Astrocyte (in vitro differentiated cells and primary cell): ENCODE data around the gene DOCK2. TPM values are rescaled to one million over a fixed set of nuclear protein-coding genes. Genes with fewer than 3 reads are reported as not detected.

Source experiments
- DNase-seq: peaks from one replicate; pipeline ENCODE4 v3.0.0-alpha.2; 2010; ENCODE audit warnings: low read depth
- FAIRE-seq: peaks from 2 replicates; lab custom pipeline; 2011; peaks lifted over from hg19 to GRCh38; lab: Jason Lieb, UNC
- H2AFZ ChIP-seq: 2 replicates; pipeline ENCODE4 v1.6.0; 2012; ENCODE audit warnings: low read depth, low read length, inconsistent platforms
- H3K27ac ChIP-seq: 2 replicates; pipeline ENCODE4 v1.5.1; 2011; ENCODE audit warnings: low read depth, low read length, inconsistent platforms
- H3K27me3 ChIP-seq: 2 replicates; pipeline ENCODE4 v1.6.0; 2011; ENCODE audit warnings: low read length, inconsistent platforms; ENCODE audit not compliant: insufficient read depth
- H3K36me3 ChIP-seq: 2 replicates; pipeline ENCODE4 v1.5.1; 2011; ENCODE audit warnings: low read length, inconsistent platforms; ENCODE audit not compliant: insufficient read depth
- H3K4me1 ChIP-seq: 2 replicates; pipeline ENCODE4 v1.5.1; 2011; ENCODE audit warnings: low read length, inconsistent platforms; ENCODE audit not compliant: insufficient read depth
- H3K4me2 ChIP-seq: 2 replicates; pipeline ENCODE4 v1.6.0; 2012; ENCODE audit warnings: low read length, inconsistent platforms
- H3K4me3 ChIP-seq: 2 replicates; pipeline ENCODE4 v1.5.1; 2011; ENCODE audit warnings: low read depth, mild to moderate bottlenecking, low read length, inconsistent platforms; ENCODE audit not compliant: insufficient read depth
- H3K79me2 ChIP-seq: 2 replicates; pipeline ENCODE4 v1.6.0; 2012; ENCODE audit warnings: mild to moderate bottlenecking, low read length, inconsistent platforms; ENCODE audit not compliant: insufficient read depth
- H3K9ac ChIP-seq: 2 replicates; pipeline ENCODE4 v1.6.0; 2012; ENCODE audit warnings: mild to moderate bottlenecking, low read length, inconsistent platforms
- H3K9me3 ChIP-seq: 2 replicates; pipeline ENCODE4 v1.5.1; 2012; ENCODE audit warnings: low read depth, mild to moderate bottlenecking, low read length, inconsistent platforms; ENCODE audit not compliant: insufficient read depth
- H4K20me1 ChIP-seq: 2 replicates; pipeline ENCODE4 v1.6.0; 2012; ENCODE audit warnings: low read length, inconsistent platforms; ENCODE audit not compliant: insufficient read depth
- H3K27ac Mint-ChIP-seq: one replicate; pipeline ENCODE4 v1.8.0; 2021; ENCODE audit warnings: mild to moderate bottlenecking, mixed read lengths; ENCODE audit not compliant: unreplicated experiment
- H3K27me3 Mint-ChIP-seq: one replicate; pipeline ENCODE4 v1.8.0; 2021; ENCODE audit warnings: low read depth, mixed read lengths; ENCODE audit not compliant: unreplicated experiment
- H3K36me3 Mint-ChIP-seq: one replicate; pipeline ENCODE4 v1.8.0; 2021; ENCODE audit warnings: low read depth, mixed read lengths; ENCODE audit not compliant: unreplicated experiment
- H3K4me1 Mint-ChIP-seq: one replicate; pipeline ENCODE4 v1.8.0; 2021; ENCODE audit warnings: low read depth, mixed read lengths; ENCODE audit not compliant: unreplicated experiment
- H3K4me3 Mint-ChIP-seq: one replicate; pipeline ENCODE4 v1.8.0; 2021; ENCODE audit warnings: mild to moderate bottlenecking, moderate library complexity, mixed read lengths; ENCODE audit not compliant: unreplicated experiment
- H3K9me3 Mint-ChIP-seq: one replicate; pipeline ENCODE4 v1.8.0; 2021; ENCODE audit warnings: mild to moderate bottlenecking, mixed read lengths; ENCODE audit not compliant: unreplicated experiment
- EZH2 ChIP-seq: IDR thresholded peaks from 2 replicates; pipeline ENCODE4 v1.6.1; 2012; ENCODE audit warnings: mild to moderate bottlenecking, low read length, inconsistent platforms; ENCODE audit not compliant: insufficient read depth
- total RNA-seq: library from RNA; stranded (reverse); gene quantifications from 2 replicates; pipeline ENCODE4 v1.2.1, GENCODE V29; 2021
- TF ChIP-seq, protein P1 (sequence below): IDR thresholded peaks from 2 replicates; pipeline ENCODE4 v1.5.1; 2011; ENCODE audit warnings: low read depth, mild to moderate bottlenecking, inconsistent platforms, low read length, moderate library complexity; ENCODE audit not compliant: insufficient read depth

The DOCK2 gene
- total RNA-seq, 1 donor from 2014 or later, result 0.66 TPM

DNA sequence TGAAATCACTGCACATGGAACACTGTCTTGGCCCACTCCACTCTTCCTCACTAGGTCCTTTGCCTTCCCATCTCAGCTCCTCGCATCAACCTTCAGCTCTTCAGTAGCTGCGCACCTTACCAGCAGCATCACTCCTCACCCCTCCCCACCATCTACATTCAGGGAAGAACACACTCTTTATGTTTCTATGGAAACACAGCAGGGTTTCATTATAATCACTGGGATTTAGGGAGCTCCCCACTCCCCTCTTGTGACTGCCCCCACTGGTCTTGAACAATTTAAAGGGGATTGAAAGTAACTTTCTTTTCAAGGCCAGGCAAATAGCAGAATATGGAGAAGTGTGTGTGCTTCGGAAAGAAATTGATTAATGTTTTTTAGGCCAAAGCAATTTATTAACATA lies 232.0 kb downstream of the DOCK2 start:
- Histone ChIP-seq H3K36me3 (peaks cover 8% of the 10 kb centered on the region), H3K27me3 (no peaks in the 10 kb centered on the region), H3K27ac (no peak overlapping the region), H2AFZ (no peak overlapping the region), H3K4me1 (no peaks in the 10 kb centered on the region), H3K4me3 (no peak overlapping the region), H3K9me3 (no peaks in the 10 kb centered on the region), H4K20me1 (no peaks in the 10 kb centered on the region), H3K79me2 (no peaks in the 10 kb centered on the region), H3K4me2 (no peak overlapping the region), H3K9ac (no peak overlapping the region)
- no peak overlapping the region for H3K27ac Mint-ChIP-seq
- H3K36me3 Mint-ChIP-seq, result no peaks in the 10 kb centered on the region
- no peak overlapping the region for H3K4me3 Mint-ChIP-seq
- no peaks in the 10 kb centered on the region for H3K9me3 Mint-ChIP-seq
- FAIRE-seq (no peak), DNase-seq (no peak)
- H3K4me1 Mint-ChIP-seq, result peaks cover 4% of the 10 kb centered on the region
- peaks cover 17% of the 10 kb centered on the region for H3K27me3 Mint-ChIP-seq
- TF ChIP-seq, protein P1, sequence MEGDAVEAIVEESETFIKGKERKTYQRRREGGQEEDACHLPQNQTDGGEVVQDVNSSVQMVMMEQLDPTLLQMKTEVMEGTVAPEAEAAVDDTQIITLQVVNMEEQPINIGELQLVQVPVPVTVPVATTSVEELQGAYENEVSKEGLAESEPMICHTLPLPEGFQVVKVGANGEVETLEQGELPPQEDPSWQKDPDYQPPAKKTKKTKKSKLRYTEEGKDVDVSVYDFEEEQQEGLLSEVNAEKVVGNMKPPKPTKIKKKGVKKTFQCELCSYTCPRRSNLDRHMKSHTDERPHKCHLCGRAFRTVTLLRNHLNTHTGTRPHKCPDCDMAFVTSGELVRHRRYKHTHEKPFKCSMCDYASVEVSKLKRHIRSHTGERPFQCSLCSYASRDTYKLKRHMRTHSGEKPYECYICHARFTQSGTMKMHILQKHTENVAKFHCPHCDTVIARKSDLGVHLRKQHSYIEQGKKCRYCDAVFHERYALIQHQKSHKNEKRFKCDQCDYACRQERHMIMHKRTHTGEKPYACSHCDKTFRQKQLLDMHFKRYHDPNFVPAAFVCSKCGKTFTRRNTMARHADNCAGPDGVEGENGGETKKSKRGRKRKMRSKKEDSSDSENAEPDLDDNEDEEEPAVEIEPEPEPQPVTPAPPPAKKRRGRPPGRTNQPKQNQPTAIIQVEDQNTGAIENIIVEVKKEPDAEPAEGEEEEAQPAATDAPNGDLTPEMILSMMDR, result no peak
- no peak for TF ChIP-seq EZH2

DNA sequence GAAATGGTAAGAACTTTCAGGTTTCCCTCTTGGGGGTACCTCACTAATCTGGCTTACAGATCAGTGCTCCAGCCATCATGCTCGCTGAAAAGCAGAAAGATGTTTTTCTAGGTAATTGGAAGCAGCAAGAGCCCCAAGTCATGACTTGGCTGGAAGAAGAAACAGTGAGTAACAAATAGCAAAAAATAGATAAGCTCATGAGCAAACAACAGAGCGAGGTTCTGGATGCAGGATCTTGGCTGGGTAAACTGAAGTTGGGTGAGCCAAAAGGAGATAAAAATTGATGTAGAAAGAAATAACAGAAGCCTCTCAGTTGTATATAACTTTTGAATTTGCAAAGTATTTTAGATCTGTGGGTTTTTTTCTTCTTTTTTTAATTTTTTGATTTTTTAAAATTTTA lies 233.1 kb downstream of the DOCK2 start:
- DNase-seq, result peak; percentile 36
- no peaks in the 10 kb centered on the region for H4K20me1 ChIP-seq
- no peak overlapping the region for H3K4me3 Mint-ChIP-seq
- peaks cover 8% of the 10 kb centered on the region for H3K36me3 ChIP-seq
- H3K36me3 Mint-ChIP-seq, result no peaks in the 10 kb centered on the region
- H2AFZ ChIP-seq, result no peak overlapping the region
- H3K4me3 ChIP-seq, result no peak overlapping the region
- no peaks in the 10 kb centered on the region for H3K4me1 ChIP-seq
- no peaks in the 10 kb centered on the region for H3K27me3 ChIP-seq
- H3K79me2 ChIP-seq, result no peaks in the 10 kb centered on the region
- H3K27ac ChIP-seq, result no peak overlapping the region
- no peaks in the 10 kb centered on the region for H3K9me3 ChIP-seq
- H3K9me3 Mint-ChIP-seq, result no peaks in the 10 kb centered on the region
- H3K4me2 ChIP-seq, result no peak overlapping the region
- H3K9ac ChIP-seq, result no peak overlapping the region
- H3K4me1 Mint-ChIP-seq, result peaks cover 4% of the 10 kb centered on the region
- peaks cover 12% of the 10 kb centered on the region for H3K27me3 Mint-ChIP-seq
- no peak overlapping the region for H3K27ac Mint-ChIP-seq
- no peak for FAIRE-seq
- no peak for TF ChIP-seq EZH2
- TF ChIP-seq, protein P1, result no peak

DNA sequence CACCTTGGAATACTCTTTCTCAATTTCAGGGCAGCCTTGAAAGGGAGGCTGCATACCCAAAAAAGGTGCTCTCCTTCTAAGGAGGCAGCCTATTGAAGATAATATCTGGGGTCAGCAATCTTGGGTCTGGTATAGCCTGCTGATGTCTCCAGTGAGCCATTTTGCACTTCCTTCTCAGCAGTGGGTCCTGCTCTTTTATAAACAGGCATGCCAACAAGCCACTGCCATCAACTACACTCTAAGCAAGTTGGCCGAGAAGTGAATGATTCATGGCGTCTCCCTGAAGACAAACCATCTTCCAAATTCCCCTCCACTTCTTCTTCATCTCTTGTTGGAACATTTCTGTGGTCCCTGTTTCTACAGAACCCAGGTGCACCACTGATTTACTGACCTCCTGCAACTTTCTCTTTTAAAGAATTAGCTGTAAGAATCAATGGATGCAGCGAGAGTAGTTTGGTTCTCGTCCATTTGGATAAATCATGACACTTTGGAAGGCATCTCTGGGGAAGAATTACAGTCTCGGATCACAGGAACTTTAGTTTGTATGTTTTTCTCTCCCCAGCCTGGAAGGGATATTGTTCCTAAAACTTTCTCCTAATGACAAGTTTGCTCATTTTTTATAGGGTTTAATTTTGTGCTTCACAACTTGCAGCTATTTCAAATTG lies 234.9 kb downstream of the DOCK2 start:
- H3K9ac ChIP-seq, result no peak overlapping the region
- Mint-ChIP-seq H3K9me3 (no peaks in the 10 kb centered on the region), H3K27me3 (peaks cover 5% of the 10 kb centered on the region), H3K4me3 (no peak overlapping the region), H3K36me3 (no peaks in the 10 kb centered on the region), H3K4me1 (peaks cover 9% of the 10 kb centered on the region), H3K27ac (no peak overlapping the region)
- H3K4me1 ChIP-seq, result no peaks in the 10 kb centered on the region
- H3K9me3 ChIP-seq, result no peaks in the 10 kb centered on the region
- H3K4me3 ChIP-seq, result no peak overlapping the region
- no peaks in the 10 kb centered on the region for H3K27me3 ChIP-seq
- no peaks in the 10 kb centered on the region for H4K20me1 ChIP-seq
- DNase-seq (no peak), FAIRE-seq (no peak)
- no peak overlapping the region for H3K27ac ChIP-seq
- TF ChIP-seq EZH2, result no peak
- TF ChIP-seq, protein P1, result no peak
- no peaks in the 10 kb centered on the region for H3K79me2 ChIP-seq
- peaks cover 8% of the 10 kb centered on the region for H3K36me3 ChIP-seq
- H2AFZ ChIP-seq, result no peak overlapping the region
- H3K4me2 ChIP-seq, result no peak overlapping the region
